HG02870 (cell line): Measurements from ENCODE around the gene AMHR2.

Source experiments
- ATAC-seq: cut with Tn5 transposase; IDR thresholded peaks from one replicate; pipeline ENCODE4 v1.9.1; 2021; ENCODE audit warnings: mild to moderate bottlenecking, moderate library complexity; ENCODE audit not compliant: unreplicated experiment

AMHR2 gene

DNA sequence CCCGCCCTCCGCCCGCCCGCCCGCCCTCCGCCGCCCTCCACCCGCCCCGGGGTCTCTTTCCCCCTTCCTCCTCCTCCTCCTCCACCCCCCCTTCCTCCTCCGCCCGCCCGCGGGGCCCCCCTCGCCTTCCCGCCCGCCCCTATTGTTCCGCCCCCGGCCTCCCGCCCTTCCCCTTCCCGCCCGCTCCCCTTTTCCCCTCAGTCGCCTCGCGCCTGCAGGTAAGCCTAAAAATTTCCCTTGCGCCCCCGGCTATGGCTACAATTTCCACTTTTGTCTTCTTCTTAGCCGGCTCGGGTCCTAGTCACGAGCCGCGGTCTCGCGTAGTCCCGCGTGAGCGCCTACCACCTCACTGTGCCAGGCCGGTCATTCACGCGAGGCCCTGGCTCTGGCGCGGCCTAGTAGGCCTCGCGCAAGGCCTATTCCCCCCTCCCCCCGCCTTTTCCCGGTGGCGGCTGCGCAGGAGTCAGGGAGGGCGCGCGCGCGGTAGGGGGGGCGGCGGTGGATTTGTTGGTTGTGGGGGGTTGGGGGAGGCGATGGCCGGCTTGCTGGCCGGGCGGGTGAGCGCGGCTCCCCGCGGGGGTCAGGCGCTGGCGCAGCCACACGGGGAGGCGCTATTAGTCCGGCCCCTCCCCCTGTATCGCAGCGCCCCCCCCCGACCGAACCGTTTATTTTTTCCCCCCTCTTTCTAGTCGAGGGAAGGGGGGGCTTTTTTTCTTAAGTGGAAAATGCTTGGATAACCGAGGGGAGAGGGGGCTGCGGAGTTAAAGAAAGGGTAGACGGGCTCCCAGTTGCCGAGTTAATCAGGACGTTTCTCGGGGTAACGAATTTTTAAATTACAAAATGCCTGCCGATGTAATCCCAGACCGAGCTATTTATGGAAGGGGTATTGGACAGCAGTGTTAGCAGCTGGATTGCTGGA, 28.8 kb downstream of the AMHR2 start:
- no peak for ATAC-seq

DNA sequence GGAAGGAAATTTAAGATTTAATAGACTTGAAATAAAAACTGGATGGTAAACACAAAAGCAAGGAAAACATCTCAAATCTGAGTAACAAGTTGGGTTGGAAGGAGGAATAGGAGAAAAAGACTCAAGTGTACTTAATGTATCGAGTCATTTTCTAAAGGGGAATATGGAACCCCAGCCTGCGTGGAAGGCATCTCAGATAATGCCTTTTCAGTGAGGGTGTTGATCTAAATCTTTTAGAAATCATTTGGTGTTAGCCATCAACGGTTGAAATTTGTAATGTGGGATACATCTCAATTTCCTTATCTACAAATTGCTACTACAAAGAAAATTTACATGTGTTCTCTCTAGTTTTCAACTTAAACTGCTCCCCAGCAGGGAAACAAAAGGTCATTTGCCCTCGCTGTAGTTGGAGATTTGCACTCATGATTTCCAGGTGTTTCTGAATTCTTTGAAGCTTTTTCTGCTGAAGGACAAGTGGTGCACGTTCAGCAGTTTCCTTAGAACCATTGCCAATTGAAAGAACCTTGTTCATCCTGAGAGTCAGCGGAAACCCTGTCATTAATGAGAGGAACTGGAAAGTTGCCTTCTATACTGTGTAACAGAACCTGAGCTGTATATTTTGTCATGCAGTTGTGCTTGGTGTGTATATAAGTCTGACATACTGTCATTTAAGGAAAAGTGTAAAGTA, 30.4 kb downstream of the AMHR2 start:
- ATAC-seq, result no peak

DNA sequence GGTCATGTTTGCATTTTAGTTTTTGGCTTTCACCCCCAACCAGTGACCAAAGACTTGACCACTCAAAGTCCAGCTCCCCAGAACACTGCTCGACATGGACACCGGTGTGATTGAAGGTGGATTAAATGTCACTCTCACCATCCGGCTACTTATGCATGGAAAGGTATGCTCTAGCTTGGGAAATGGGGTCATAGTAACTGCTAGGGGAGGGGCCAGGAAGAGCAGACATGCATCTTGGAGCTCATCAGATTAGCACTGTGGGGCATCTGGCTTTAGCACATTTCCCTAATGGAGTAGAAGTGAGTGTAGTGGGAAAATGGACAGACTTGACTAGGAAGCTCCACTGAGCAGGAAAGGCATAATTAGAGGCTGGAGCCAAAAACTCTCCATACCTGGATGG, 31.1 kb downstream of the AMHR2 start:
- ATAC-seq, result no peak

DNA sequence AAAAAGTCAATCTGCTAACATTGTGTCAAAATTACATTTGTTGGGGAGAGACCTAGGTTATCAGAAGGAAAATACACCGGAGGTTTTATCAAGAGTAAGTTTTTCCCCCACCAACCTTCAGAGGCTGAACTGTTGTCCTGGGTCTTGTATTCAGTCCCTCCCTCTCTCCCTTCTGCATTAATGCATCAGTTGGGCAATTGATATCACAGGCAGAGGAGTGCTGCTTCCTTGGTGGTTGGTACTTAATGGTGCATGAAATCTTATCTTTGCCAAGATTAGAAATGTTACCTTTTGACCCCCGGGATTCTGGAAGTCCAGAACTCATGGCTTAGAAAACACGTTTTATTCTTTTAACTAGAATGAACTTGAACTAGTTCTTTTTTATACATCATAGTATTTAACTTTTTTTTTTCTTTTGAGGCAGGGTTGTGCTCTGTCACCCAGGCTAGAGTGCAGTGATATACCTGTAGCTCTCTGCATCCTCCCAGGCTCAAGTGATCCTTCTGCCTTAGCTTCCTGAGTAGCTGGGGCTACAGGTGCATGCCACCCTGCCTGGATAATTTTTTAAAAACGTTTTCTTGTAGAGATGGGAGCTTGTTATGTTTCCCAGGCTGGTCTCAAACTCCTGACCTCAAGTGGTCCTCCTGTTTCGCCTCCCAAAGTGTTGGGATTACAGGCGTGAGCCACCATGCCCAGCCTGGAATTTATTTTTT, 33.2 kb downstream of the AMHR2 start:
- ATAC-seq, result no peak

DNA sequence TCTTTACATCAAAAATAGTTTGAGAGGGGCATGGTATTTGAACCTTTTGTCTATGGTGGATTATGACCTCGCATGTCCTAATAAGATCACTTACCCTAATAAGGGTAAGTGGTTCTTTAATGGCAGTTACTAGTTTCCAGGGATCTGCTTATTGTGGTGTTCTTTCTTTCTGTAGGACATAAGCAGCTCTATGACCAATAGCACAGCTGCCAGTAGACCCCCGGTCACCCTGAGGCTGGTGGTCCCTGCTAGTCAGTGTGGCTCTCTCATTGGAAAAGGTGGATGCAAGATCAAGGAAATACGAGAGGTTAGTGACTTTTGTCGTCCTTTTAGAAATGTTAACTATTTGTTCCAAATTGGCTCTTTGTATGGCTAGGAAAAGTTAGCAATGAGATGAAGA, 35.4 kb downstream of the AMHR2 start:
- ATAC-seq, result no peak

DNA sequence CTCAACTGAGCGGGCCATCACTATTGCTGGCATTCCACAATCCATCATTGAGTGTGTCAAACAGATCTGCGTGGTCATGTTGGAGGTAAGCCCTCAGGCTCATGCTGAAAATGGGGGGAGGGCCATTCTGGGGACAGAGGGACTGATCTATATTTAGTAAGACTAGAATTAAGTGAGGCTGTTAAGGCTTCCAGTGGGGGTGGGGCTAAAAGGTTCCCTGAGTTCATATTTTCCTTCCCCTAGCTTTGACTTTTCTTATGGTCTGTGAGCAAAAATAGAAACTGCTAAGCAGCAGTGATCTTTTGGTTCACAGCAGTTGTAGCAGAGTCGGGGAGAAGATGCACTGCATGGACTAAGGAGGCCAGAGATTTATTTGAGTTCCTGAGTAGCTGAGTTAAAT, 37.4 kb downstream of the AMHR2 start:
- no peak for ATAC-seq

DNA sequence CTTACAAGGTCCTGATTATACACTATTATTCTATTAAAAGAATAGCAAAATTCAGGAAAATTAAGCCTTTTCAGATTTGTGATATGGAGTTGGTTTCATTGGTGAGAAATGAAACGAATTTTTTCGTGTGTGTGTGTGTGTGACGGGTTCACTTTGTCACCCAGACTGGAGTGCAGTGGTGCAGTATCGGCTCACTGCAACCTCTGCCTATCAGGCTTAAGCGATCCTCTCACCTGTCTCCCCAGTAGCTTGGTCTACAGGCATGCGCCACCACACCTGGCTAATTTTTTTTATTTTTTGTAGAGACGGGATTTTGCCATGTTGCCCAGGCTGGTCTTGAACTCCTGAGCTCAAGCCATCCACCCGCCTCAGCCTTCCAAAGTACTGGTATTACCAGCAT, 37.9 kb downstream of the AMHR2 start:
- ATAC-seq, result no peak

DNA sequence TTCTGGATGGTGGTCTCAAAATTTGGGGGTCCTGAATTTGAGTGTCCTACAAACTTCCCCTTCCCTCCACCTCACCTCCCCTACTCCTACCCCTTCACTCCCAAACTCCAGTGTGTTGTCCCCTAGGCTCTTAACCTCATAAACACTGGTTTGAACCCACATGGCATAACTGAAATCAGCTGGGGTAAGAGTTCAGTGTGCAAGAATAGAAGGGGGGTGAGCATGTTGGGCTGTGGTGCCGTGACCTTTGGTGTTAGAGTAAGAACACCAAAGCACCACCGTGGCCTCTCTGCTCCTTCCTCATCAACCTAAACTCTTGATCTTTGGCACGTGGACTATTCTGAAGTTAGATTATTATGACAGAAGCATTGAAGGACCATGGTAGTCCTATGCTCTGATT, 39.3 kb downstream of the AMHR2 start:
- ATAC-seq, result no peak

DNA sequence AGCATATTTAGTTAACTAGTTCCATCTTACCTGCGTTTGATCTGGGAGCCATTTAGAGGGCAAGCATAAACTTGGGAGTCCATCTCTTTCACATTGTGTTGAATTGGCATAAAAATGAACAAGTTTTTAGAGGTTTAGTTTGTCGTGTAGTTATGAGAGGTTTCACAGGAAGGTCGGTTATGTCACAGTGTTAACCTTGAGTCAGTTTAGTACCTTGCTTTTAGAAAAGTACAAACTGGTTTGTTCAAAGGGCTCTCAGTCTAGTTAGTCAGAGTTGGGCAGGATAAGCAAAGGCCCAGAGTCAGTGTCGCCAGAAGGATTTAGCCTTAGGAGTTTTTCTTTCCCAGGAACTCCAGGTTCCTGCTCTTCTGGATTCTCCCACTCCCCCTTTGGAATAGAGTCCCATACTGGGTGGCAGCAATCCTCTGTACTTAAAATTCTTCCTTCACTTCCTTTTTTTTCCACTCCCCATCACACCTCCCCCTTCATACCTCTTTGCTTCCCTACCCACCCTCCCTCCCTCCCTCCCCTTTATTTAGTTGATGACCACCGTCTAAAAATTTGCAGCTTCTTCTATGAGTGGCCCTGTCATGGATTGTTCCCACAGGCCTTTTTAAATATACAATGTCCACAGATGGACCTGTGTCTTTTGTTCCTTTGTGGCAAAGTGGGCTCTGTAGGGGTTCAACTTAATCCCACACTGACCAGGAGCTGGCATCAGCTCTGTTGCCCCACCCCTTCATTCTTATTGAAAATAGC, 40.3 kb downstream of the AMHR2 start:
- ATAC-seq, result no peak

DNA sequence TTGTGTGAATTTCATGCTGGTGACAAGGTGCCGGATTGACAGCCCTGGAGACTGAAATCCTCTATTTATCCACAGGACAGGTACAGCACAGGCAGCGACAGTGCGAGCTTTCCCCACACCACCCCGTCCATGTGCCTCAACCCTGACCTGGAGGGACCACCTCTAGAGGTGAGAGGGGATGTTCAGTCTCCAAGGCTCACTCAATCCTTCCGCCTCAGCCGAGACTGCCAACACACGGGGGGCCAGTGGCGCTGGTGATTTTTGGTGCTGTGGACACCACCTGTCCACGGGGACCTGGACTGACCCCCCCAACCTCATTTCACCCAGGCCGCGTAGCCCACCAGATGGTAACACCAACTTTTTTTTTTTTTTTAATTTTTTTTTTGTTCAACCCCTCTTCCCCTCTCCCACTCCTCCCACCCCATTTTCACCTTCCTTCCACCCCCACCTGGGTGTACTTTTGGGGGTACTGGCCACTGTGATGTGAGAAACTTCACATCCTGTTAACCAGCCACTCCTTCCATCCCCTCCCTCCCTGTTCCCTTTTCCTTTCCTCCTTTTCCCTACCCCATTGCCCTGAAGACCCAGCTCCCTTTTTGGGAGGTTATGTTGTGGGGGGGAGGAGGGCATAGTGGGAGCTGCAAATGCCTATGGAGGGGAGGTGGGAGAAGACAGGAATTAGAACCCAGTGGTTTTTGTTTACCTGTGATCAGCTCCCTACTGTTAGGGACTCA, 41.2 kb downstream of the AMHR2 start:
- no peak for ATAC-seq

DNA sequence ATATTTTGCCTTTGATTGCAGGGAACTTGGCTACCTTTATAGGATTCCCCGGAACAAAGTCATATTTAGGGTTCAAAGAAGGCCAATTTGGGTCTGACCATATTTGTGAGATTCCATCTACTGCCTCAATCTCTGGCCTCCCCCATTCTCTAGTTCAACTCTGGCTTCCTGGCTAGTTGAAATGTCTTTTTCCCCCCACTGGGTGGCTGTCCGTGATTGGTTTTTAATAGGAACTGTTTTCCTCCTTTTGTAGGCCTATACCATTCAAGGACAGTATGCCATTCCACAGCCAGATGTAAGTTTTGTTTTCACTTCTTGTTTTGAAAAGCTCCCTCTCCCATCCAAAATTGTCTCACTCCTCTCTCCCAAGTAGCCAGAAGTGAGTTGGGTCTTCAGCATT, 42.0 kb downstream of the AMHR2 start:
- ATAC-seq, result no peak

DNA sequence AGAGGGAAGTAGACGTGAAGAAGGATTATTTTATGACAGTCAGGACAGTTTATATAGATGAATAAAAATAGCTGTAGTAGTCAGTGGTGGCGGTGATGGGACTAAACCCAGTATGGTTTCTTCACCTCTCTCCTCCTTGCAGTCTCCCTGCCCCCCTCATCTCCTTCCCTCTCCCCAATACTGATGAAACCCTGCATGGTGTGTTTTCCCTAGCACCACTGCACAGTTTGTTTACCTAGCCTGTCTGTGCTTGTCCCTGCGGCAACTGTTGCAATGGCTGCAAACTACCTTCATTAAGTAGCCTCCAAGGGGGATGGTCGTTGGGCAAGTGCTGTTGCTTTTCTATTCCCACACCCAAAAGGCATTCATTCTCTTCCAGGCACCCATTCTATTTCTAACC, 43.0 kb downstream of the AMHR2 start:
- ATAC-seq, result no peak

DNA sequence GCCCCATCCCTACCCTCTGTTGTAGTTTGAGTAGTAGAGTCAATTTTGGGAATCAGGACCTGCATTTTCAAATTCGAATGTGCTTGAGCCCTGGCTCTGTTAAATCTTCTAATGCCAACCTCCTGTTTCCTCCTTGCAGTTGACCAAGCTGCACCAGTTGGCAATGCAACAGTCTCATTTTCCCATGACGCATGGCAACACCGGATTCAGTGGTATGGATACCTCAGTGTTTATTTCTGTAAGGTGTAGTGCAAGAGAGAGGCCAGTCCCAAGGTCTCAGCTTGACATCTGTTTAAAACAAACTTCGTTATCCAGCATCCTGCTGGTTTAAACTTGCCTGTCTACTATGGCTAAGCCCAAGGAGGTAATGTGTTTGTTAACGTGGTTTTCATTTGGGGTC, 43.4 kb downstream of the AMHR2 start:
- ATAC-seq, result no peak

DNA sequence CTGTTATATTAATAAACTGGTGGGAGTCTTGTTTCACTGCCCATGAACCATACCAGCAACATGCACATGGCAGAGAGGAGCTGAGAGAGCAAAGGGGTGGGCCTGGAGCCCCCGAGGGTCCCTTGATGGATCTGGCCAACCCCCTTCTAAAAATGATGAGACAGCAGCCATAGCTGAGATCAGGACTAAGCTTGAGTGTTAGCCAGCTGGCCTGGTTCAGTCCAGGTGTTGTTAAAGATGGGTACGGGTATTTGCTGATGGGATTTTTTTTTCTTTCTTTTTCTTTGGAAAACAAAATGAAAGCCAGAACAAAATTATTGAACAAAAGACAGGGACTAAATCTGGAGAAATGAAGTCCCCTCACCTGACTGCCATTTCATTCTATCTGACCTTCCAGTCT, 44.2 kb downstream of the AMHR2 start:
- no peak for ATAC-seq

DNA sequence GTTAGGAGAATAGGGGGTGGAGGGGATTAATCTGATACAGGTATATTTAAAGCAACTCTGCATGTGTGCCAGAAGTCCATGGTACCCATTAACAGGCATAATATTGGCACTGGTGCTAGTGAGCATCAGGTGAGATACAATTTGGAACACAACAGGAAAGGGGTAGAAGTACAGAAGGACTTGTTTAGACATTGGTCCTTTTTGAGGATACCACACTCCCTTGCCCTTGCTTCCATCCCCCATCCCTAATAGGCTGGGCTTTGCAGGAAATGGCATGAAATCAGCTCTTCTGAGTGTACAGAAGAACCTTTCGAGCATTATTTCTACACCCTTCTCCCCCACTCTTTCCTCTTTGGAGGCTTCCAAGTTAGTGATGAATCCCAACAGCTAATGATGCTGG, 44.6 kb downstream of the AMHR2 start:
- ATAC-seq, result no peak

DNA sequence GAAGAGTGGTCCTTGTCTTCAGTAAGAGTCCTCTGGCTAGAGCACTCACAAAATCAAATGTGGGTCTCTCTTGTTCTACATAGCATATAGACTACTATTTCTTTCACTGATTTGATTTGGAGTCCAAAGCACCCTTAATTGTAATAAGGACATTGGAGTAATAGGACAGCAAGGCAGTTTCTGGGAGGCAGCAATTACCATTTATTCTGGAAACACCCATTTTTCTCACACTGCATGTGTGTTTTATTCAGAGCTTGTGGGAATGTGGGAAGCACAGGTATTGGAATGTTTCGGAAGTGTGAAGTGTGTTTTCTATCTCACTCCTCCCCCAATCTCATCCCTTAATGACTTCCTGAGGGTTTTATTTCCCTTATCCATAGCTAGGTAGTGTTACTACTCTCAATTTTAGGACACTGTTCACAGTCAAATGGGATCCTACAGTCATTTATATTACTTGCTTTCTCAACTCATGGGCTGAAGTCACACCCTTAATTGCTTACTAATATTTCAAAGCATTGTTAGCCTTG, 48.5 kb downstream of the AMHR2 start:
- ATAC-seq, result no peak

DNA sequence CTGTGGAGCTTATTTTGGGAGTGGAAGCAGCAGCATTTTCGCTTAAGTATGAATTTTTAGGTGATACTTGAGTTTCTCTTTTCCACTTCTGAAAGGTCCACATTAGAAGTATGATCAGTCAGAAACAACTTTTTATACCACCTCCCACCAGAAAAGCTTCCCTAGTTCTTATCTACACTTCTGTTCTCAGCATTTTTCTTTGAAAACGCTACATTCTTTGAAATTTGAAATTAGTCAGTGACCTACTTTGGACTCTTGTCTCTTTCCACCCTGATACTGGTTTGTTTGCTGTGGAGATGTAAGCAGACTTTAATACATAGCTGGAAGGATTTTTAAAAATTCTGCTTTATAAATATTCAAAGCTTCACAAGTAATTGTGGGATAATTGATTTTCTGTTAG, 50.4 kb downstream of the AMHR2 start:
- ATAC-seq, result no peak

DNA sequence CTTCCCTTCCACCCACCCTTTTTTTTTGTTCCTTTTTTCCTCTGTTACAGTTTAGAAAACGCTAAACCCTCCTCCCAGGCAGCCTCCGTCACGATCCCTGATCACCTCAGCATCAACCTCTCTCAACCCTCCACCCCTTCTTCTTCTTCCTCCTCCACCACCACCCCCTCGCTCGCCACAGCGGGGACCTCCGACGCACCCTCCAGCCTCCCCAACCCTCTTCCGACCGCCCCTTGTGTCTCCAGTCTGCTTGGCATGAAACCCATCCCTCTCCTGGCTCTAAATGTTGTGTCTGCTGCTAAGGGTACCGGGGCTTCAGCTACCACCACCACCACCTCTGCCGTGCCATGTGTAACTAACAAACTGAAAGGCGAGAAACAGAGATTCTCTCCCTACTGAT, 51.2 kb downstream of the AMHR2 start:
- no peak for ATAC-seq

DNA sequence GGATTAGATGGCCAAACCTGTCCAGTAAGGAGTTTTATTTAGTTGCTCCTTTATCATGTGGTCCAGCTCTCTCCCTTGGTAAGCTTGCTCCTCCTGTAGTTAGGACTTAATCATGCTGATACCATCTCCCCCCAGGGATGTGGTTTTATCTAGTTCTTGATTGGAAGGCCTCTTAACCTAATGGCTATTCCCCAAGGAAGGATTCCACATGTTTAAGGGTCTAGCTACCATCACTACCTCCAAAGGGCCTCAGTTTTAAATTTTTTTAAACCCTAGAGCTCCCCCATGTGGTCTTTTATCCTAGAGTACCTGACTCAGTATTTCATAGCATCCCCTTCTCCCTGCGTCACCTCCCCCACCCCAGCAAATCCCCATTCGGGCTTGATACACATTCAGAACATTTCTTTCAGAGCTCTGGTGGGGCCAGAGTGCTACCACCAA, 53.1 kb downstream of the AMHR2 start:
- no peak for ATAC-seq

DNA sequence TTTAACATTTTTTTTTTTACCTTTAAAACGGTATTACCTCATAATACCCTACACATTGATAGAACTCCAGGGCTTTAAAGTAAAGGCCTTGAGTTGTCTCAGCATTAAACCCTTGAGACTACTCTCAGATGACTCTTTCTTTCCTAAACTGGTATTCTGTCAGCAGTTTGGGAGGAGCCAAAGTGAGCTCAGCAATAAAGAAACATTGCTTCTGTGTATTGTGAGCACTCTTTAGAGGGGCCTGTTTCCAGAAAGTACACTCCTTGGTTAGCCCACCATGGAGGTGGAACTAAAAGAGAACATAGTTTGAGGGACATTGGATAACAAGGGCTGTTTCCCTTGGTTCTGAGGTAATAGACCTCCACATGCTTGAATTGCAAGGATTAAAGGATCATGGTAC, 55.2 kb downstream of the AMHR2 start:
- no peak for ATAC-seq
